ENCODE data around the gene MGARP.

The MGARP gene

GRCh38 chr4:139243448-139244365 is 36.3 kb downstream of the MGARP start:
- DNase-seq (ENCODE audit: low read depth in 2 of 2), result no peak

GRCh38 chr4:139242511-139243051 is 37.4 kb downstream of the MGARP start:
- DNase-seq (ENCODE audit: low read depth in 2 of 2), result no peak

- DNase-seq (ENCODE audit: low read depth in 2 of 2), result no peak
Observed at GRCh38 chr4:139241784-139242151, 38.3 kb downstream of the MGARP start.

GRCh38 chr4:139241086-139241783 is 38.8 kb downstream of the MGARP start:
- no peak for DNase-seq (ENCODE audit: low read depth in 2 of 2)

- DNase-seq (ENCODE audit: low read depth in 2 of 2), result no peak
Observed at GRCh38 chr4:139239127-139239772, 40.8 kb downstream of the MGARP start.

GRCh38 chr4:139234253-139234652 is 45.8 kb downstream of the MGARP start:
- no peak for DNase-seq (ENCODE audit: low read depth in 2 of 2)

GRCh38 chr4:139229534-139230039 is 50.4 kb downstream of the MGARP start:
- DNase-seq (ENCODE audit: low read depth in 2 of 2), result no peak

GRCh38 chr4:139227729-139228404 is 52.2 kb downstream of the MGARP start:
- DNase-seq (ENCODE audit: low read depth in 2 of 2), result no peak

GRCh38 chr4:139223682-139224317 is 56.2 kb downstream of the MGARP start:
- peak in 1 of 2 donors; percentile 6 for DNase-seq (ENCODE audit: low read depth in 2 of 2)

GRCh38 chr4:139222215-139222614 is 57.8 kb downstream of the MGARP start:
- DNase-seq (ENCODE audit: low read depth in 2 of 2), result no peak

GRCh38 chr4:139221687-139222086 is 58.3 kb downstream of the MGARP start:
- no peak for DNase-seq (ENCODE audit: low read depth in 2 of 2)

- no peak for DNase-seq (ENCODE audit: low read depth in 2 of 2)
Observed at GRCh38 chr4:139219450-139220055, 60.5 kb downstream of the MGARP start.
